Activated CD4-positive, alpha-beta T cell treated with anti-CD3 and anti-CD28 coated beads, Interleukin-2, amount 50 U/mL, for 4 hours (primary cell): ENCODE data around the gene SRGAP3.

Source experiments
- DNase-seq, 2 experiments: peaks; one replicate each; pipeline ENCODE4 v3.0.0-alpha.2; 2020

Gene SRGAP3

DNA sequence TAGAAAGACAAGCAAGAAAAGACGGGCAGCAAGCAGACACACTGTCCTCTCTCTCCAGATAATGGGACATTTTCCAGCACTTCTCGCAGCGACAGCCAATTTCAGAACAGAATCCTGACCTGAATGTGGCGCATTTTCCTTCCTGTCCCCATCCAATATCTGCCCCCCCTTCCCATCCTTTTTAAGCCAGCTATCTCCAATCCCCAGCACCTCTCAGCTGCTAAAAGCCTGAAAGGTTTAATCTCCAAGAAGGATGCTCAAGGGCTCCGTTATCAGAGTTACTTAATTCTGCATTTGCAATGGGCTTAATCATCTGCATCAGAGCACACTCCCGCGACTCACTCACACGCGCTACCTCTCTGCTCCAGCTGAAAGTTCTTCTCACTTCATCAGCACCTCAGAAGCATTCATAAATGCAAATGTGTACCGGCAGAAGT lies 50.5 kb downstream of the SRGAP3 start:
- DNase-seq: no peak

DNA sequence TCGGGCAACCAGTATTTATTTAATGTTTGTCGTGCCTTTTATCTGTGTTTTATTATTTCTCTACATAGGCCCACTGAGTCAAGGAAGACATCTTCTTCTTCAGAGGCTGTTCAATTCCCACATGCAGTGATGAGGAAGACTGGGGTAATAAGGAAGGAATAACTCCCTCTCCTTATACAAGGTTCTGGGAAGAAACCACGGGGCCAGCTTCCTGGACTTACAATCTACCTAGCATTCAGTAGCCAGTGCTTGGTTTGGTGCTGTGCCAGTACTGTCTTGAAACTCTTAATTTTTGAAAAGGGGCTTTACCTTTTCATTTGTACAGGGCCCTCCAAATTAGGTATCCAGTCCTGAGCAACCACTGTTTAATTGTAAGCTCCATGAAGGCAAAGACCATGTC lies 51.2 kb downstream of the SRGAP3 start:
- no peak for DNase-seq

DNA sequence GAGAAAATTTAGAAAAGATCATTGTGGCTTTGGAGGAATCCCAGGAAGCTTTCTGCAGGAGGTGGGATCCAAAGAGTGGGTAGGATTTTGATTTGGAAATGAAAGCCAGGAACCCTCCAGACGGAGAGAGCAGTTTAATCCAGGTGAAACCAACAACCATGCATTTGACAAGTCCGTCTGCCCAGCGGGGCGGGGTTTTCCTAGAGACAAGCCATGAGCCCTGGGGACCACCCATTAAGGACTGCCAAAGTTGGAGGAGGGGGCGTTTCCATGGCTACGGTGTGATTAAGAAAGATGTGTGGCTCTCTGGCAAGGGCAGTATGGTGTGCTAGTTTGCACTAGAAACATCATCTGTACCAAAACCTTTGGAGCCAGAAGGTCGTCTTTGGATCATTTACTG lies 53.4 kb downstream of the SRGAP3 start:
- DNase-seq: no peak

DNA sequence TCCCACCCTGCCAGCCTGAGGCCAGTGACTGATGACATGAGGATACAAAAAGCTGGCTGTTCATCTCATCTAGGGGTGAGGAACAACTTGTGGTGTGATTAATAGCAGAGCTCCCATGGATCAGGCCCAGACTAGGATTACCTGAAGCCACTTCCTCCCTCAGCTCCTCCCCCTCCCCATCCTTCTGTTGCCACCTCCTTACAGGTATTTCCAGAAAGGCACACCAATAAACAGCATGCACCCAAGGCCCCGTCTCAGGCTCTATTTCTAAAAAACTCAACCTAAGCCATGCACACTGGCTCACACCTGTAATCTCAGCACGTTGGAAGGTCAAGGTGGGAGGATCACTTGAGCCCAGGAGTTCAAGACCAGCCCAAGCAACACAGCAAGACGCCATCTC lies 54.1 kb downstream of the SRGAP3 start:
- DNase-seq: no peak

DNA sequence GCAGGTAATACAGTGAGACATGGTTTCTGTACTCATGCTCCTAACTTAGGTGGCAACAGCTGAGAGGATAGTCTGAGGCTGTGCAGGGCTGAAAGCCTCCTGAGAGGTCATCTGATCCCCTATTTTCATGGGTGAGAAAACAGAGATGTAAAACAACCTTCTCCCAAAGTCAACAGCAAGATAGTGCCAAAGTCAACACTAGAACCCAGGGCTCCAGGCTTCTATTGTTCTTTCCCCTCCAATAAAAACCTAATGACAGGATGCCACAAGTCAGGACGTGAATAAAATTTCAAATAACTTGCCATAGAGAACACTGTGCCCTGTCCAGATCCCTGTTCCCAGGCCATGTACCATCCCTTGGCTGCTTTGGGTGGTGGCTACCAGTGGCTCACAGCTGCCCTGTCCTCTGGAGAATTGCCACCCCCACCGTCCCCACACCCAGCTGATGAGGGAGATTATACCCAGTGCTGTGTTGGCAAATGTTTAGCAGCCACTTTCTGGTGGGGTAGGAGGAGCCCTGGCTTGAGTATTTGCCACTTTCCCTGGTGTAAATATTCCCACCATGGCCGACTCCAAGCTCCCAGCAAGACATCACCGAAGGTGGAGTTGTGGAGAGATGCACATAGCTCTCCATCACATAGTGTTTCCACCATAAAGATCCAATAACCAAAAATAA lies 54.8 kb downstream of the SRGAP3 start:
- no peak for DNase-seq

DNA sequence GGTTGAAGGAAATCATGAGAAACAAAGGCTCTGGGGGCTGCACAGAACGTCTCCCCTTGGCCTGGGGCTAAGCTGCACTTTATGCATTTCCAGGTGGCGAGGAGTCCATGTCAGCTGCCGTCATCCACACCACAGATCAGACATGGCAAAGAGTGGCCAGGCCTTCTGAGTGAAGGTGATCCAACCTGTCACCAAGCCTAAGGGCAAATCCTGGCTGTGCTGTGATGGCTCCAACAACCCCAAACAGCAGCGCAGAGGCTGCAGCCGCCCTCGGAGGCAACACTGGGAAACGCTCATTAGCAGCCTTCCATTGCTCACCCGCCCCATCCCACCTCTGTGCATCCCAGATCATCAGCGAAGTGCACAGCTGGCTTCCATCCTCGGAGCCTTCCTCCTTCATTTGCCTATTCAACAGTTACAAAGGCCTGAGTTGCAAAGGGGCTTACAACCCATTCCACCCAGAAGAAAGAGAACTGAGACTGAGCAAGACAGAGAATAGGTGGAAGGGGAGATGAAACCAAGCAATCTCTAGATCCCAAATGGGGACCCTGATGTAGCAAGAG lies 55.7 kb downstream of the SRGAP3 start:
- DNase-seq: no peak

DNA sequence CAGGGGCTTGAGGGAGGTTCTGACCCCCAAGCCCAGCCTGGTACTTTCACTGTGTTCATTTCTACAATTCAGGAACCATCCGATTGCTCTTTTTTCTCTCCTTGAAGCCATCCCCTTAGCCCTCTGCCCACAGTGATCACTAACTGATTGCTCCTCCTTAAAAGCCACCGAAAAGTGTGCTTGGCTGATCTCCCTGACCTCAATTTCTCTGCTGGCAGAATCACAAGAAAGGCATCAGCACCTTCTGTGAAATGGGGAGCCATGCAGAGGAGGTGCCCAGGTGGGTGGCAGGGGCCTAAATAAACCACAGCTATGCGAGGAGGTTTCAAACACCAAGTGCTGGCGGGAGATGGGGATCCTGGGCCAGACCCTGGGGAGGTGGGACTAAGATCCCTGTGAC lies 56.2 kb downstream of the SRGAP3 start:
- DNase-seq: no peak

DNA sequence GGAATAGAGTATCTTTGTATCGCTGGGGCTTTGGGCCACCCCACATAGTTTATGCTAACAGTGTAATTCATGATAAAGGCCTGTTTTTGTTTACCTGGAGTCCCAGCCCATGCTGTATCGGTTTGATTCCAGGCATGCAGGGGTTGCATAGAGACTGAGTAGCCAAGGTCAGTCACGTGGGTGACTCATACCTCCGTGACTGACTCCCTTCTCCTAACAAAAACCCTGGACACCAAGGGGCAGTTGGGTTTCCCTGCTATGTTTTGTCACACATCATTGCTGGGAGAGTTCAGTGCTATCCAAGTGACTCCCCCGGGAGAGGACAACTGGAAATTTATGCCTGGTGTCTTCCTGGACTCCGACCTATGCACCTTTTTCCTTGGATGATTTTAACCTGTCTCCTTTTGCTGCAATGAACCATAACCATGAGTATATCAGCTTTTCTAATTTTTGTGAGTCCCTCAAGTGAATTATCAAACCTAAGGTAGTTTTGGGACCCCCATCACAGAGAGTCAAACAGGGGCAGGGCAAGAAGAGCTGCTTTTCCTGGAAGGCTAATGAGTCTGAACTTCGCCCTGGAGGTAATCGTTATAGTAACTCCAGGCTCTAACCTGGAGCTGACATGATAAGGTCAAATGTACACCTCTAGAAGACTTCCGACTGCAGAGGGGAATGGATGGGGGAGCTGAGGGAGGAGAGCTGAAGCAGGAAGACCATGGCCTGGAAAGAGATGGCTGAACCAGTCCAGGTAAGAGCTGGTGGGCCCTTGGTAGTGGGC lies 57.0 kb downstream of the SRGAP3 start:
- no peak for DNase-seq

DNA sequence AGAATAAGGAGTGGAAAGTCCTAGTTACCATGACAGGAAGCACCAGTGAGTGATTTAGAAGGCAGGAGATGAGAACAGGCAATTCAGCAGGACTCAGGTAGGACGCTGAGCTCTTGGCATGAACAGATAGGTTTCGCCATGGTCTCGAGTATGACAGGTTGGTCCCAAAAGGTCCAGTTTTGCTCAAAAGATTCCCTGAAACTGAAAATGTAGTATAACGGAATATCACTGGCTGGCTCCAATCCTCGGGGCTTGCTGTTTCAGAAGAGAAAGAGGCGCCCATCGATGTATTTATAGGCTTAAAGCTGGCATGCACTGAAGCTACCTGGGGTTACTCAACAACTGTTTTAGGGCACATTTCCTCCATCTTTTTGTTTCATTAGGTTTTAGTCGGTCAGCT lies 59.2 kb downstream of the SRGAP3 start:
- DNase-seq: no peak

DNA sequence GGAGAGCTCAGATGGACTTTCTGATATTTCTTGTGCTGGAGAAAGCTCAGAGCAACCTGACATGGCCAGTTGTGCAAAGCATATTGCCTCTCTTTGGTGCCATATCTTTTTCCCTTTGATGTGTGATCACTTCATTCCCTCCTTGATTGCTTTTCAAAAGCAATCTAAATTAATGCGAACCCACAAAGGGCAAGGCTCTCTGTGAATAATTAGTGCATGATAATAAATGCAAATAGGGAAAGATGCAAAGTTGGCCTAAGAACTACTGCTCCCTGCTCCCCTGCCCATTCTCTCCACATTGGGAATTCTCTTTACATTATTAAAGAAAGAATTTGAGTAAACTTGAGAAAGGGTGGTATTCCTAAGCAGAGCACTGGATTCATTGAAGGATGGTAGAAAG lies 60.9 kb downstream of the SRGAP3 start:
- DNase-seq: no peak

DNA sequence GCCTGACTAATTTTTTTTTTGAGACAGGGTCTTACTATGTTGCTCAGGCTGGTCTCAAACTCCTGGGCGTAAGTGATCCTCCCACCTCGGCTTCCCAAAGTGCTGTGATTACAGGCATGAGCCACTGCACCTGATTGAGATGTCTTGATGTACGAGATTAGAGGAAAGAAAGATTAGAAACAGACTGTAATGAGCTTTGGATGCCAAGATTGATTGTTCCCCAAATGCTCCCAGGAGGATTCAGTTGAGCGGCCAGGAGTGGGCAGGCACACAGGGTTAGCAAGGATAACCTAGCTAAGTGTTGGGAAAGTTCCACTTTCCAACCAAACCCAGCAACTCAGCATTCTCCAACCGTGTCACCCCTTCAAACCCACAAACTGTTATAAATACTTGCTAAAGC lies 63.7 kb downstream of the SRGAP3 start:
- DNase-seq: no peak

DNA sequence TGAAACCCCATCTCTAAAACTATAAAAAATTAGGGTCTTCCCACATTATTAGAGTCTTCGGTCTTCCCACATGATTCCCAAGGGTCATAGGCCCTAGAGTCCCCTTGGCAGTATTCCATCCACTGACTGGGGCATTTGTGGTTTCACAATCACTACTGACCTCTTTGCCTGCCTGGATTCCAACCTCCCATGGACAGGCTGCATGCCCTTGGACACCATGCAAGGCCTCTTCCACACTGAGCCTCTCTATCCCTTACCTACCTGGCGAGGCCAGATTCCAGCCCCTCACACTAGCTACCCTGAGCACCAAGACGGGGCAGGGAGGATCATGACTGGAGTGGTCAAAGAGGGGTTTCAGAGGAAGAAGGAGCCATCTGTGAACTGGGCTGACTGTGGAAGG lies 64.4 kb downstream of the SRGAP3 start:
- no peak for DNase-seq

DNA sequence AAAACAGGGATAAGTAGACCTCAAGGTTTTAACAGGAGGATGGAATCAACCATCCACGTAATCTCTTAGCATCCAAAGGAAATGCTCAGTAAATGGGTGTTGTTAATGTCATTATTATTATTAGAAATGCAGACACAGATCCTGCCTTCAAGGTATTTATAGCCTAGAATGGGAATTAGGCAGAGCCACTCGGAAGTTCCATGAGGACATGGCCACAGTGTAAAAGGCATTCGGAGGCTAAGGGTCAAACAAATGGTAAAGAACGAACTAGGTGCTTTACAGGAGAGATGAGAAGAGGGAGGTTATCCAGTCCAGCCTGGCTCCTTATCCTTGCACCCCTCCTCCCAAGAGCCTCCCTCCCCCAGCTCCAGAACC lies 65.0 kb downstream of the SRGAP3 start:
- no peak for DNase-seq

DNA sequence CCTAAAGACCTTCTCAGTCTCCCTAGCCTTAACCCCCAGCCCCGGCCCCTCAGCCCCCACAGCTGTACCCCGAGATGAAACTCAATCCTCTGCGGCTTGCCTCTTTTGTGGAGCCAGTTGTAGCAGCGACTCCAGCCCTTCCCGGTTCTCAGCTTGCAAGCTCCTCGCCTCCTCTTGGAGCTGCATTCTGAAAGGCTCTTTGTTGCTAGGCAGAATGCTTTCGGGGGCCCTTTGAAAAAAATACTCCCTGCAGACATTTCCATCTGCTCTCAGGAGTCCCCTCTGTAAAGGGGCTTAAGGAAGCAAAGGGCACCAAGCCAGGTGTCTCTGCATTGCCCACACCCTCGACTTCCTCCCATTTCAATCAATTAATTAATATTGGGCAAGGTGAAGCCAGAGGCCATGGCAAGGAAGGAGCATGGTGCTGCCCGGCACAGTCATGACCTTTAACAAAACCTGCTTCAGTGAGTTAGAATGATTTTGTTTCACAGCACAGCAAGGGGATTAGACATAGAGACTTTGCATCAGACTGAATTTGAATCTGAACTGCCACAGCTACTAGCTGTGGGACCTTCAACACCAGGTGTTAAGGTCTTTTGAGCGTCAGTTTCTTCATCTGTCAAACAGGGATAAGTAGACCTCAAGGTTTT lies 65.5 kb downstream of the SRGAP3 start:
- no peak for DNase-seq

DNA sequence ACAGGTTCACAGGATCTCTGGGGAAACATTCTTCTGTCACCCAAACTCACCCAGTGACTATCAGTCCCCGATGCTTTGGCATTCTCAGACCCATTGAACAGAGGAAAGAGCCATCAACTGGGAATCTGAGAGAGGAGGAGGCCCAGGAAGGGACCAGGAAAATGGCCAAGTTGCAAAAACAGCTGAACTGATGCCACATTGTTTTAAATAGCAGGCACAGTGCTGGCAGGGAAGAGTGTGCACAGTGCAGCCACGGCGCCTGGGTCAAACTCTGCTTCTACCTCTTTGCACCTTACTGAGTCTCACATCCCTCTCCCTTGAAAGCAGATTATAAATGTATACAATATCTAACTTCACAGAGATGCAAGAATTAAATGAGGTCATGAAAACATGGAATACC lies 66.4 kb downstream of the SRGAP3 start:
- DNase-seq: no peak

DNA sequence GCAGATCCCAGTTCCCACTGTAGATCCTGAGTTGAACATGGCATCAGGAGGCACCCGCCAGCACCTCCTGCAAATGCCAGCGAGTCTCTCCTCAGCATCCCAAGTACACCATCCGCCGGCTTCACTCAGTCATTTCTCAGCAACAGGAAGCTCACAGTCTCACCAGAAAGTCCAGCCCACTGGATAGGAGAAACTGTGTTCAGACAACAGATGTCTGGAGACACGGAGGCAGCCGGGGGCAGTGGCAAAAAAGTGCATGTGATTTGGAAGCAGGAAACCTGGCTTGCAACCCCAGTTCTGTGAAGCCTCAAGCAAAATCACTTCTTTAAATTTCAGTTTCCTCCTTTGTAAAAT lies 68.7 kb downstream of the SRGAP3 start:
- no peak for DNase-seq

DNA sequence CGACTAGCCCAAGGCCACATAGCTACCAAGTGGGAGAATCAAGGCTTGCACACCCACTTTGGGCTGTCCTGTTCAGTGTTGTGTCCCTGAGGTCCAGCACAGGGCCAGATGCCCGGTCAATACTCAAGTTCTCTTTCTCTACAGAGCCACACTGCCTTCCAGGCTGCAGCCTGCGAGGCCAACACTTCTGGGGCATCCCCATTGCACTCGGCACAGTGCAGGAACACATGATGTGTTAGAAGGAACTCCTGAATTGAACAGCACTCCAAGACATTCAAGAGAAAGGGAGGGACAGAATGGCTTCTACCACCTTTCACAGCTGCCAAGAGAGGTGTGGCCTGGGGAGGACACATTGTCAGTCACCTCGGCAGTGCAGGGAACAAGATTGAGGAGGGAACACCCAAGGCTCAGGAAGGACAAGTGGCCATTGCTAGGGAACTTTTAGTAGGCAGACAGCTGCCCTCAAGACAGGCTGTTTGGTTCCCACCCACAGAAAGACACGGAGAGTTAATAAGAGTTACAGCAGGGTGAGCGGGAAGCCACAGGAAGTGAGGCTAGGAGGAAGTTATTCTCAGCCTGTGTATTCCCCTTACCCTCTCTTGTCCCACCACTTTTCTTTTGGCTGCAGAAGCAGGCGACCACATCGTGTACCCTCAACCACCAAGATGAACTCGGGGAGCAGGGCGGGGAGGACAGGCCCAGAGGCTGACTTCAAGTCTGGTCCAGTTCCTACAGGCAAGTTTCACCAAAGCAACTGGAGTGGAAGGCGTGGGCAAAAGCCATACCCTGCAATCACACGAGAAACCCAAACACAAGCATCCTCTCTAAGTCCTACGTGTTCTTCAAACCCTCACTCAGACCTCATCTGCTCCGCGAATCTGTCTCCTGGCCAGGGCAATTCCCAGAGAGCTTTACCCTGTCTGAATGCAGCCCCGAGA lies 69.4 kb downstream of the SRGAP3 start:
- DNase-seq: no peak

DNA sequence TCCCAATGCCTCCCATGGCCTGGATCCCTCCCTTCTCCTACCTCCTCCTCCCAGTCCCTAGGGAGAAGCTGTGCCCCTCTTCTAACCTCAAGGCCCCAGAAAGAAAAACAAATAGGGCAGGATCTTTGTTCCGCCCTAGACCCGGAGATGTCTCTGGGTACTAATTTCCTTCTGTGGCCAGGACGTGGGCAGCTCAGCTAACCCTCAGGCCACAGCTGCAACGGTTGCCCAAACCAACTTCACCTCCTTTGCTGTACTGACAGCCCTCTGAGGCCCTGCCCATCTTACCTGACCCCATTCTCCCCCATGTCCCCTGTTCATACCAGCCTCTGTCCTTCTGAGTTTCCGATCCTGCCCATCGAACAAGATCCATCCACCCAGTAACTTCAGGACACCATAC lies 70.7 kb downstream of the SRGAP3 start:
- no peak for DNase-seq

DNA sequence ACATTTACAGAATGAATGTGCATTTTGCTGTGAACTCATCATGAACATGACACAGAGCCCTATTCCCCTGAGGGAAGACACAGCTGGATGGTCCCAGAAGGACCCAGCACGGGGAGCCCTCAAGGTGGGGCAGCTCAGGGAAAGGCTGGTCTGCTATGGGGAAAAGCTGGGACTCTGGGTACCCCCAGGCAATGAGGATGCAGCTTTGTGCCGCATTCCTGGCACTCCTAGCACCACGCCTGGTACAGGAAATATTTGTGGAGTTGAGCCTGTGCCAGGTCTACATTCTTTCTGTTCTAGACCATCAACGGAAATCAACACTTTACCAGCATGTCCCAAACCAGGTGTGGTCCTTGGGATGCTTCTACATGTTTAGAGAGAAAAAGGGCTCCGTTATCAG lies 74.0 kb downstream of the SRGAP3 start:
- DNase-seq: no peak

DNA sequence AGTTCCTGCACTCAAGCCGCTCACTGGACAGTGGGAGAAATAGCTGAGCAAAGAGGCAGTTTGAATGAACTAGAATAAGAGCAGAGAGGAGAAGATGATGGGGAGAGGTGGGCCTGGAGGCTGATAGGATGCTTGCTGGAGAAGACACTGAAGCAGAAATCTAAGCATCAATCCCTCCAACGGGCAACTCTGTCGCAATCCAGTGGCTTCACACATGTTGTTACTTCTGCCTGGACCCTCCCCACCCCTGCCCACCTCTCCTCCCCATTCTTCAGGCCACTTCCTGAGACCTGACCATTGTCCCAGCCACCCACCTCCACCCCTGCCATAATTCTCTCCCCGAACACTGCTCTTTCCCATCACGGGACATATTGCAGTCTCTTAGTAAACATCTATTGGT lies 76.0 kb downstream of the SRGAP3 start:
- no peak for DNase-seq

DNA sequence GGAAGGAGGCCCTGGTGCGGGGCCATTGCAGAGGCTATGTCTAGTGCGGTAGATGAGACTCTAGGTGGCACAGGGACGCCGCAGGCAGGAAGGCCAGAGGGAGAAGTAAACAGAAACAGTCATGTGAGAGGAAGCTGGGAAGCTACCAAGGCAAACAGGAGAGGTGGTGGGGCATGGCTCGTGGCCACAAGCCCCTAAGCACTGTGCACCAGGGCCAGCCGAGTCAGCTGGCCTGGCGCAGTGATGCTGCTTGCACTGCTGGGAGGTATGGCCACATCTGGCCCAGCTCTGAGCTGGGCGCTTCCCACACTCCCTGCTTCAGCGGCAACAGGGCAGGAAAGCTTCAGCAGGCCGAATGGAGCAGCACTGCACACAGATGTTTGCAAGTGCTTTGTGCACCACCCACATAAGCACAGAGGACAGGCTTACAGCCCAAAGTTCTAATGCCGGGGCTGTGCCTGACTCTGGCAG lies 76.6 kb downstream of the SRGAP3 start:
- no peak for DNase-seq

DNA sequence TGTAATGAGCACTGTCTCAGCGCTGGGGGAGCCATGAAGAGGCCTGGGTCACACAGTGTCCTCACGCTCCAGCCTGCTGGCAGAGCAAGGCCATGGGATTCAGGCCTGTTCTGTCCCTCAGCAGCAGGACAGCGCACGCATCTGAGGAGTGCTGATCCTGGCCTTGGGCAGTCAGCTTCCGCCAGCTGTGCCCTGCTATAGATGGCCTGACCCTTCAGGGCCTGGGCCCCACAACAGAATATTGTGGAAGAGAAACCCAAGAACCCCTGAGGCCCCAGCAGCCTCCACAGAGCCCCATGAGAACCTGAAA lies 78.6 kb downstream of the SRGAP3 start:
- no peak for DNase-seq
